ENCODE measurements around the gene PPA1.

GRCh38 chr10:70169649-70170364 is 63.4 kb downstream of the PPA1 start:
- TF ChIP-seq CTCF (conservative IDR thresholded peaks at IDR 0.05; ENCODE audit: low read depth, low read length) (no peak), EZH2 (IDR thresholded peaks at IDR 0.05; ENCODE audit: borderline replicate concordance, low read depth, low read length, poor library complexity, severe bottlenecking) (no peak)

All from A673 (cell line).